IPS-15b (cell line): ENCODE data around the gene C20orf141.
"Not testable (repeated sequence)": the region's sequence is repeated elsewhere in the genome, so short reads cannot be mapped to it uniquely, and the experiment has no call there.

Source experiments
- H3K27me3 ChIP-seq: one replicate; pipeline ENCODE4 v1.6.1; 2013; ENCODE audit warnings: low read length; ENCODE audit not compliant: control insufficient read depth, insufficient read depth
- H3K36me3 ChIP-seq: one replicate; pipeline ENCODE4 v1.6.1; 2013; ENCODE audit warnings: low read length; ENCODE audit not compliant: control insufficient read depth, insufficient read depth
- H3K4me1 ChIP-seq: one replicate; pipeline ENCODE4 v1.6.1; 2013; ENCODE audit warnings: mild to moderate bottlenecking, low read length; ENCODE audit not compliant: control insufficient read depth, insufficient read depth
- H3K4me3 ChIP-seq: one replicate; pipeline ENCODE4 v1.5.1; 2013; ENCODE audit warnings: low read depth, low read length
- H3K9ac ChIP-seq: one replicate; pipeline ENCODE4 v1.6.1; 2013; ENCODE audit warnings: low read depth, mild to moderate bottlenecking, low read length
- H3K9me3 ChIP-seq: one replicate; pipeline ENCODE4 v1.6.1; 2013; ENCODE audit warnings: mild to moderate bottlenecking, low read length; ENCODE audit not compliant: control insufficient read depth, insufficient read depth

Gene C20orf141, protein sequence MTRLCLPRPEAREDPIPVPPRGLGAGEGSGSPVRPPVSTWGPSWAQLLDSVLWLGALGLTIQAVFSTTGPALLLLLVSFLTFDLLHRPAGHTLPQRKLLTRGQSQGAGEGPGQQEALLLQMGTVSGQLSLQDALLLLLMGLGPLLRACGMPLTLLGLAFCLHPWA

DNA sequence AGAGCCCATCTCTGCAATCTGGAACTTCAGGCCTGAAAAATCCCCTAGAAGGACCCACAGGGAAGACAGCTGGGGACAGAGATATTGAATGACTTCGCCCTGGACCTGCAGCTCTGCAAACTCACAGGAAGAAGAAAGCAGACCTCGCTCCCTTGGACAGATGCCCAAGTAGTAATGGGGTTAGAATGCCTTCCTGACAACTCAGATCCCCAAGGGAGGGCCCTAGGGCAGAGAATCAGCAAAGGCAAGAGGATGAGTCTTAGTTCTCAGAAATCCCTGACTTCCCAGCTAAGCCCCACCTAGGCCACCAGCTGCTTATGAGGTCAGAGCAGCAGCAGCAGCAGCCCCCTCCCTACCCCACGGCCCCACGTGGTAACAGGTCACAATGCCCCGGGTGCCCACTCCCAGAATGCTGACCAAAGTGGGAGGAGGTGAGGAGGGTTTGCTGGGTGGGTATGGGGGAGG lies at the start of gene C20orf141:
TSS of gene C20orf141 (plus strand) at position 401 of the 465 bp plus-strand sequence. CDS start 198 bp downstream, outside the sequence.
- Histone ChIP-seq H3K27me3 (peaks cover 13% of the 10 kb centered on the region), H3K36me3 (no peaks in the 10 kb centered on the region), H3K4me1 (no peaks in the 10 kb centered on the region), H3K9ac (no peak within 1 kb of the TSS), H3K4me3 (no peak within 1 kb of the TSS), H3K9me3 (no peaks in the 10 kb centered on the region)

DNA sequence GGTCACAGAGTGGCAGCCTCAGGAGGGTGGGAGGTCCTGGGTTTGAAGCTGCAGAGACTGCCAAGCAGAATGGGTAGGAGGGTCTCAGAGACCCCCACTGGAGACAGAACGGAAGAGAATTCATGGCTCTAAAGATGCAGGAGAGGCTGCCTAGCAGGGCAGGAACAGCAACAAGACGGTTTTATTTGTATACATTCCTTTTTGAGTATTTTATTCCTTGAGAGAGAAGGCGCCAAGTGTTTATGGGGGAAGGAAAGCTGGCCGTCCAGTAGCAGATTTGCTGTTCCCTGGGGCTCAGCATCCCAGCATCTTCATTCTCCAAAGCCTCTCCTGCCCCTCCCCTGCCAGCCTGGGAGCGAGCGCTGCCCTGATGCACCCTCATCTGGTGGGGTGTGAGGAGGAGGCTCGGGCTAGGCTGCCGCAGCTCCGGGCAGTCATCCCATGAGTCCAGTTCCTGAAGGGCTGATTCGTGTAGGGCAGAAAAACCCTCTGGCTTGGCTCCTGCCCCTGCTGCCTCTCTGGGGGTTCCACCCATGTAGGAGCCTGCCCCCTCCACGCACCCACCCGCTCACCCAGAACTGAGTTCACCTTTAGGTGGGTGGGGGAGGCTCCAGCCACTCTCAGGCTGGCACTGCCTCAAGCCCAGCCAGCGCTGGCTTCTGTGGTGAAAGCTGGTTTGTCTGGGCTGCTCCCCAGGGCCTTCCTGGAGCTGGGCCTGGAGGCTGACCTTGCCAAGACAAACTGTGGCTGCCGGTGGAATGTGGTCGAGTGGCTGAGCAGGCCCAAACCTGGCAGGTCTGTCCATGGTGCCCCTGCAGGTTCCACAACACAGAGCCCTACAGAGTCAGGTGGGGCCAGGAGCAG lies 46.8 kb upstream of the C20orf141 start:
- Histone ChIP-seq H3K9ac (no peak overlapping the region), H3K4me3 (no peak overlapping the region), H3K9me3 (no peaks in the 10 kb centered on the region), H3K36me3 (no peaks in the 10 kb centered on the region), H3K27me3 (peaks cover 2% of the 10 kb centered on the region), H3K4me1 (no peaks in the 10 kb centered on the region)

DNA sequence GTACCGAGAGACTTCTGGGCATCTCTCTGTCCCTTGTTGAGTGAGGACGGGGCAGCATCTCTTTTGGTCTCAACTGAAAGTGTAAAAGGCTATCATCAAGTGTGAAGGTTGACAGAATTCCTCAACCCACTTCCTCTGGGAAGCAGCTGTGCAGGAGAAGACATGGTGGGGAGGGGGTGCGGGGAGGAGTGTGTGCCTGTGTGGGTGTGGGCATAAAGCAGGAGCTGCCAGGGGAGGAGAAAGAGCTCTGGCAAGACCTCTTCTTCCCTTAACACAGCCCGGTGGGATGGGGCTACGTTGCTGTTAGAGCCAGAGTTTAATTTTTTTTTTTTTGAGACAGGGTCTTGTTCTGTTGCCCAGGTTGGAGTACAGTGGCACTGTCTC lies 46.2 kb upstream of the C20orf141 start:
- Histone ChIP-seq H3K27me3 (peaks cover 2% of the 10 kb centered on the region), H3K4me3 (no peak overlapping the region), H3K9me3 (no peaks in the 10 kb centered on the region), H3K36me3 (no peaks in the 10 kb centered on the region), H3K9ac (no peak overlapping the region), H3K4me1 (no peaks in the 10 kb centered on the region)

DNA sequence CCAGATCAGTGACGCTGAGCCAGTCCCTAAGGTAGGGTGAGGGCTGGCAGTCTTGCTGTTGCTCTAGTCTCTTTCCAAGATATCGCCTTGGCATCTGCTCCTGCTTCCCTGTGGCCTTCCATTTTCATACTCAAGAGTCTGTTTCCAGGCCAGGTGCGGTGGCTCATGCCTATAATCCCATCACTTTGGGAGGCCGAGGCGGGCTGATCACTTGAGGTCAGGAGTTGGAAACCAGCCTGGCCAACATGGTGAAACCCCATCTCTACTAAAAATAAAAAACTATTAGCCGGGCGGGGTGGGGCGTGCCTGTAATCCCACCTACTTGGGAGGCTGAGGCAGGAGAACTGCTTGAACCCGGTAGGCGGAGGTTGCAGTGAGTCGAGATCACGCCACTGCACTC lies 44.7 kb upstream of the C20orf141 start:
- H3K4me3 ChIP-seq, H3K9ac ChIP-seq, H3K4me1 ChIP-seq, H3K9me3 ChIP-seq, H3K36me3 ChIP-seq, H3K27me3 ChIP-seq: not testable (repeated sequence)

DNA sequence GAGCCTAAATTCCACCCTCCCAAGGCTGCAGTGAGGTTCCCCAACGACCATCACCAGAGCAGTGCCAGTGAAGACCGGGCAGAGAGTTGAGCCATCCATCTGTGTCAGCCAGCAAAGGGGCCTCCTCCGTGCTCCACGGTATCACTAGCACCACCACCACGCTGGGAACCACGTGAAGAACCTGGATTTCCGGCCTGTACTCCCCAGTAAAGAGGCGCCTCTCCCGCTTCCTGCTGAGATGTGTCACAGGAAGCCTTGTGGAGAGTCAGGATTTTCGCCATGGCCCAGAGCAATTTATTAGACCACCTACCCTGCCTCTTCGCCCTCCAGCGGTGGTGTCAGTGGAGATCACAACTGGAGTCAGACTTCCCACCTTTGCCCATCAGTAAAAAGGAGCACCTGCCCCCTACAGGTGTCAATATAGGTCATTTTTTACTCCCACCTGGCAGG lies 43.1 kb upstream of the C20orf141 start:
- Histone ChIP-seq H3K4me1 (no peaks in the 10 kb centered on the region), H3K4me3 (no peak overlapping the region), H3K27me3 (peaks cover 2% of the 10 kb centered on the region), H3K9ac (no peak overlapping the region), H3K36me3 (no peaks in the 10 kb centered on the region), H3K9me3 (no peaks in the 10 kb centered on the region)

DNA sequence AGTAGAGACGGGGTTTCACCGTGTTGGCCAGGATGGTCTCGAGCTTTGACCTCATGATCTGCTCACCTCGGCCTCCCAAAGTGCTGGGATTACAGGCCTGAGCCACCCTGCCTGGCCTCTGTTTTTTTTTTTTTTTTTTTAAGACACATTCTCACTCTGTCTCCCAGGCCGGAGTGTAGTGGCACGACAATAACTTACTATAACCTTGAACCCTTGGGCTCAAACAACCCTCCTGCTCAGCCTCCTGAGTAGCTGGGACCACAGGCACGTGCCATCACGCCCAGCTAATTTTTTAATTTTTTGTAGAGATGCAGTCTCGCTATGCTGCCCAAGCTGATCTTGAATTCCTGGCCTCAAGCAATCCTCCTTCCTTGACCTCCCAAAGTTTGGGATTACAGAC lies 41.0 kb upstream of the C20orf141 start:
- no peak overlapping the region for H3K4me3 ChIP-seq
- H3K9ac ChIP-seq = no peak overlapping the region
- no peaks in the 10 kb centered on the region for H3K4me1 ChIP-seq
- H3K36me3 ChIP-seq = no peaks in the 10 kb centered on the region
- no peaks in the 10 kb centered on the region for H3K27me3 ChIP-seq
- no peaks in the 10 kb centered on the region for H3K9me3 ChIP-seq

DNA sequence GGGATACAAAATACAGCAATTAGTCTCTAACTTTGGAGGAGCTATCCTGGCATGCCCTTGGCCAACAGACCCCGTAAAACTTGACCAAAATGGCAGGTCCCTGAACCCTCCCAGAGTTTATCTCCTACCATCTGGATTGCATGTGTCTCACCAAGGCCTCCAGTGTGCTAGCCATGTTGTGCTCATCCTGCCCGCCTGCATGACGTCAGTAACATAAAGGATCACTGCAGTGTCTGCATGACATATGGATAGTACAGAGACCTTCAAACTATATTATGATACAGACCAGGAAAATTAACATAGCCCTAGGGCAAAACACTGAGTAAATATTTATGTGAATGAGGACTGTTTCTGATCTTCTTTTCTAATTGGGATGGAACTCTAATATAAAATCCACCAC lies 39.6 kb upstream of the C20orf141 start:
- Histone ChIP-seq H3K27me3 (no peaks in the 10 kb centered on the region), H3K9me3 (no peaks in the 10 kb centered on the region), H3K36me3 (no peaks in the 10 kb centered on the region), H3K4me1 (no peaks in the 10 kb centered on the region), H3K9ac (no peak overlapping the region), H3K4me3 (no peak overlapping the region)

DNA sequence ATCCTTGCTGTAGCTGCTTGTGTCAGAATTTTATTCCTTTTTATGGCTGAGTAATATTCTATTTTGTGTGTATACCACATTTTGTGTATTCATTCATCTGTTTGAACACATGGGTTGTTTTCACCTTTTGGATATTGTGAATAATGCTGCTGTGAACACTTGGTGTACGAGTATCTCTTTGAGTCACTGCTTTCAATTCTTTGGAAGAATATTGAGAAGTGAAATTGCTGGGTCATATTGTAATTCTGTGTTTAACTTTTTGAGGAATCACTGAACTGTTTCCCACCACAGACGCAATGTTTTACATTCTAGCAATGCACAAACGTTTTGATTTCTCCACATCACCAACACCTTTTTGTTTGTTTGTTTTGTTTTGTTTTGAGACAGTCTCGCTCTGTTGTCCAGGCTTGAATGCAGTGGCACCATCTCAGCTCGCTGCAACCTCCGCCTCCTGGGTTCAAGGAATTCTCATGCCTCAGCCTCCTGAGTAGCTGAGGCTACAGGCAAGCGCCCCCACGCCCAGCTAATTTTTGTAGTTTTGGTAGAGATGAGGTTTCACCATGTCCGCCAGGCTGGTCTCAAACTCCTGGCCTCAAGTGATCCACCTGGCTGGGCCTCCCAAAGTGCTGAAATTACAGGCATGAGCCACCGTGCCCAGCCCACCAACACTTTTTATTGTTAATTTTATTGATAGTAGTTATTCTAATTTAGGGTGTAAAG lies 36.0 kb upstream of the C20orf141 start:
- Histone ChIP-seq H3K27me3 (no peaks in the 10 kb centered on the region), H3K4me1 (no peaks in the 10 kb centered on the region), H3K4me3 (no peak overlapping the region), H3K9me3 (no peaks in the 10 kb centered on the region), H3K36me3 (no peaks in the 10 kb centered on the region), H3K9ac (no peak overlapping the region)

DNA sequence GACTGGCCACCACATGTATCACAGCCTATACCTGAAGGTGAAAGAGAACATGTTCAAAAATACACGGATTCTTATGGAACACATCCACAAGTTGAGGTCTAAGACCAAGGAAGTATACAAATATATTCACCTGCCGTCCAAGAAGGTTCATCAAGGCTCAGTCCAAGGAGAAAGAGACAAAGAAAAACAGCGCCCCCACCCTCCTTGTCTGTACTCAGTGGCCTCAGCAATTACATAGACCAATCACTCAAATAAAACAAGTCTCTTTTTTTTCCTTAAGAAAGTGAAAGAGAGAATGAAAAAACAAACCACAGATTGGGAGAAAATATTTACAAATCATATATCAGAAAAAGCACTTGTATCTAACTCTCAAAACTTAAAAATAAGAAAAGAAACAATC lies 33.8 kb upstream of the C20orf141 start:
- H3K4me3 ChIP-seq = no peak overlapping the region
- no peaks in the 10 kb centered on the region for H3K9me3 ChIP-seq
- H3K27me3 ChIP-seq = no peaks in the 10 kb centered on the region
- no peaks in the 10 kb centered on the region for H3K4me1 ChIP-seq
- no peaks in the 10 kb centered on the region for H3K36me3 ChIP-seq
- H3K9ac ChIP-seq = no peak overlapping the region

DNA sequence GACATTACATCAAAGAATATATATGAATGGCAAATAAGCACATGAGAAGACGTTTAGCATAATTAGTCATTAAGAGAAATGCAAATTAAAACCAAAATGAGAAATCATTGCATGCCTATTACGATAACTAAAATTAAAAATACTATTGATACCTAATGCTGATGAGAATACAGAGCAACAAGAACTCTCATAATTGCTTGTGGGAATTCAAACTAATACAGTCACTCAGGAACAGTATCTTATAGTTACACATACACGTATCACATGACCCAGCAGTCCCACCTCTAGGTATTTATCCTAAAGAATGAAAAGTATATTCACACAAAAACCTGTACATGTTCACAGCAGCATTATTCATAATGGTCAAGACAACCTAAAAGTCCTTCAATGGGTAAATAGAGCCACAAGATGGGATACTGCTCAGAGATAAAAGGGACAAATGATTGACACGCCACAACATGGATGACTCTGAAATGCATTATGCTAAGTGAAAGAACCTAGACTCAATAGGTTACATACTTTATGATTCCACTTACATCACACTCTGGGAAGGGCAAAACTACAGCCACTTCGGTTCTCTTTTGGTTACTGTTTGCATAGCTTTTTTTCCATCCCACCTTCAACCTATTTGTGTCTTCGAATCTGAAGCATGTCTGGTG lies 30.8 kb upstream of the C20orf141 start:
- Histone ChIP-seq H3K27me3 (no peaks in the 10 kb centered on the region), H3K9me3 (no peaks in the 10 kb centered on the region)

DNA sequence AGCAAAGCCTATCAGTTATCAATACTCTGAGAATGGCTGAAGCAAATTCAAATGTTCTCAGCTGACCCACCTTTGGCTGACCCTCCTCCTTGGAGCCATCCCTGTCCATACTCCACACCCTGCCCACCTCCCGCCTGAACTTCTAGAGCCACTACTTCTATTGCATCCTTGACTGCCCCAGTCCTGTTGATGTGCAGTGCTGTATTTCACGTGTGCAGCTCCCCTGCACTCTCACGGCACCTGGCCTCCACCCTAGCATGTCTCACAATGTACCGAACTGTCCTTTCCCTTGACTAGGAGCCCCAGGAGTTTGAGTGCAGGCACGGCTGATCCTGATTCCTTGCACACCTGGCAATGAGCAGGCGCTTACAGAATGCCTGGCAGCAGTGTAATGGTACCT lies 21.3 kb upstream of the C20orf141 start:
- peaks cover 19% of the 10 kb centered on the region for H3K36me3 ChIP-seq
- no peak overlapping the region for H3K9ac ChIP-seq
- H3K4me3 ChIP-seq = no peak overlapping the region
- H3K4me1 ChIP-seq = no peaks in the 10 kb centered on the region
- no peaks in the 10 kb centered on the region for H3K9me3 ChIP-seq
- no peaks in the 10 kb centered on the region for H3K27me3 ChIP-seq

More for the DNA sequence above, 30.8 kb upstream of the C20orf141 start:
- Histone ChIP-seq H3K4me1 (no peaks in the 10 kb centered on the region), H3K9ac (no peak overlapping the region), H3K36me3 (no peaks in the 10 kb centered on the region), H3K4me3 (no peak overlapping the region)
